Mucosa of descending colon (tissue), 3 donors: ENCODE measurements around the gene GPN1. TPM values are rescaled to one million over a fixed set of nuclear protein-coding genes. Genes with fewer than 3 reads are reported as not detected.

Source experiments
- ATAC-seq: fragments of 200-7000 bp; cut with Tn5 transposase; one replicate; pipeline ENCODE4 v1.9.1; 2020; ENCODE audit warnings: mild to moderate bottlenecking, moderate library complexity
- DNase-seq, 3 donors: peaks; one replicate each; pipeline ENCODE4 v3.0.0-alpha.2; 2020
- H3K36me3 ChIP-seq: fragments of 200-600 bp; one replicate; pipeline ENCODE4 v1.8.0; 2021; ENCODE audit warnings: low read depth, mild to moderate bottlenecking
- H3K4me1 ChIP-seq: fragments of 200-600 bp; one replicate; pipeline ENCODE4 v1.8.0; 2021; ENCODE audit warnings: low read depth, mild to moderate bottlenecking
- H3K4me3 ChIP-seq: fragments of 200-600 bp; one replicate; pipeline ENCODE4 v1.8.0; 2021; ENCODE audit warnings: mild to moderate bottlenecking
- H3K9me3 ChIP-seq: fragments of 200-600 bp; one replicate; pipeline ENCODE4 v1.8.0; 2021; ENCODE audit warnings: mild to moderate bottlenecking
- intact Hi-C, 2 donors: fragments of 100-400 bp; cut with DNase I in 1 of 2; cut with micrococcal nuclease in 1 of 2; formaldehyde crosslinking; loops; one replicate each; pipeline versions ENCODE4 v1.11.0 to v1.11.1; 2022; cut with DNase I, micrococcal nuclease
- total RNA-seq, 3 donors: library from RNA; stranded (reverse); fragmentation: NEBNext Ultra II Directional in 2 of 3; extraction: Animal tissue kit (Norgen Biotek cat#: 25700) in 2 of 3; gene quantifications; one replicate each; pipeline versions ENCODE4 v1.2.1 to v1.2.4, GENCODE V29; 2021 to 2023
- TF ChIP-seq, protein P1 (sequence below): fragments of 200-600 bp; IDR thresholded peaks from one replicate; pipeline ENCODE4 v1.8.0; 2022; ENCODE audit warnings: antibody characterized with exemption, mild to moderate bottlenecking
- donor health status: DM: no; HTN: no; CAD: no; lungs with moderate emphysema.
- donor health status: DM: no; HTN: no; CAD: no.
- donor health status: DM: no; HTN: yes; CAD: no.

The GPN1 gene
- total RNA-seq, 3 donors from 2014 or later: 23.3 to 27.8 (median 25.2) TPM

- Histone ChIP-seq H3K4me3 (no peak overlapping the region), H3K36me3 (no peaks in the 10 kb centered on the region), H3K9me3 (no peaks in the 10 kb centered on the region), H3K4me1 (no peaks in the 10 kb centered on the region)
- TF ChIP-seq, protein P1, sequence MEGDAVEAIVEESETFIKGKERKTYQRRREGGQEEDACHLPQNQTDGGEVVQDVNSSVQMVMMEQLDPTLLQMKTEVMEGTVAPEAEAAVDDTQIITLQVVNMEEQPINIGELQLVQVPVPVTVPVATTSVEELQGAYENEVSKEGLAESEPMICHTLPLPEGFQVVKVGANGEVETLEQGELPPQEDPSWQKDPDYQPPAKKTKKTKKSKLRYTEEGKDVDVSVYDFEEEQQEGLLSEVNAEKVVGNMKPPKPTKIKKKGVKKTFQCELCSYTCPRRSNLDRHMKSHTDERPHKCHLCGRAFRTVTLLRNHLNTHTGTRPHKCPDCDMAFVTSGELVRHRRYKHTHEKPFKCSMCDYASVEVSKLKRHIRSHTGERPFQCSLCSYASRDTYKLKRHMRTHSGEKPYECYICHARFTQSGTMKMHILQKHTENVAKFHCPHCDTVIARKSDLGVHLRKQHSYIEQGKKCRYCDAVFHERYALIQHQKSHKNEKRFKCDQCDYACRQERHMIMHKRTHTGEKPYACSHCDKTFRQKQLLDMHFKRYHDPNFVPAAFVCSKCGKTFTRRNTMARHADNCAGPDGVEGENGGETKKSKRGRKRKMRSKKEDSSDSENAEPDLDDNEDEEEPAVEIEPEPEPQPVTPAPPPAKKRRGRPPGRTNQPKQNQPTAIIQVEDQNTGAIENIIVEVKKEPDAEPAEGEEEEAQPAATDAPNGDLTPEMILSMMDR: no peak
- ATAC-seq (no peak), DNase-seq (no peak)
- intact Hi-C loops: no loop called here
Measured at GRCh38 chr2:27638037-27638637, 9.3 kb downstream of the GPN1 start.

DNA sequence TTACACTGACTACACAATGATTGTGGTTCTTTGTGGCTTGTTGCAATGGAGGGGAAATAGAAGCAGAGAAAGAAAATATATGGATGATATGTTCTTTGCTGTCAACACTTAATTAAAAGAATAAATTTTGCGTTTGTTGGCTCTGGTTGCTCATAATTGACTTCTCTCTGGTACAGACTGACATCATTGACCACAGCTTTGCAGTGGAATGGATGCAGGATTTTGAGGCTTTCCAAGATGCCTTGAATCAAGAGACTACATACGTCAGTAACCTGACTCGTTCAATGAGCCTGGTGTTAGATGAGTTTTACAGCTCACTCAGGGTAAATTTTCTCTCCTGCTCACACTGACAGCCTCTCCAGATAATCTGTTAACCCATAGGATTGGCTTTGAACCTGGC lies 9.9 kb downstream of the GPN1 start:
- Histone ChIP-seq H3K36me3 (no peaks in the 10 kb centered on the region), H3K4me1 (no peaks in the 10 kb centered on the region), H3K4me3 (no peak overlapping the region), H3K9me3 (no peaks in the 10 kb centered on the region)
- TF ChIP-seq, protein P1: no peak
- intact Hi-C loops: no loop called here
- DNase-seq: no peak
- no peak for ATAC-seq

- Histone ChIP-seq H3K4me3 (no peak overlapping the region), H3K9me3 (no peaks in the 10 kb centered on the region), H3K36me3 (no peaks in the 10 kb centered on the region), H3K4me1 (no peaks in the 10 kb centered on the region)
- no peak for DNase-seq
- intact Hi-C loops: no loop called here
- ATAC-seq: no peak
- TF ChIP-seq, protein P1: no peak
Measured at GRCh38 chr2:27640722-27641245, 11.9 kb downstream of the GPN1 start.

DNA sequence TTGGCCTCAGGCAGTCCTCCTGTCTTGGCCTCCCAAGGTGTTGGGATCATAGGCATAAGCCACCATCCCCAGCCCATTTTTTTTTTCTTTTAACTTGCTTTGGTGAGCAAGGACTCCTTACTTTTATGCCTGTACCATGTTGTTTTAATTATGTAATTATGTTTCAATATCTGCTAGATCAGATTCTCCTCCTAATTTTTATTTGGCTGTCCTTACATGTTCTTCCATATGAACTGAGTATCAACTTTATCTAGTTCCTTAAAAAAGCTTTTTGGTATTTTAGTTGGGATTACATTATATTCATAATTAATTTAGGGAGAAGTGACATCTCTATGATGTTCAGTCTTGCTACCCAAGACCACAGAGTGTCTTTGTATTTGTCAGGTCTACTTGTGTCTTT lies 16.3 kb downstream of the GPN1 start:
- Histone ChIP-seq H3K4me3 (no peak overlapping the region), H3K4me1 (no peaks in the 10 kb centered on the region), H3K9me3 (no peaks in the 10 kb centered on the region), H3K36me3 (no peaks in the 10 kb centered on the region)
- TF ChIP-seq, protein P1: no peak
- no peak for ATAC-seq
- intact Hi-C loops: no loop called here
- DNase-seq: no peak

- Histone ChIP-seq H3K36me3 (no peaks in the 10 kb centered on the region), H3K4me1 (no peaks in the 10 kb centered on the region), H3K9me3 (no peaks in the 10 kb centered on the region), H3K4me3 (no peak overlapping the region)
- DNase-seq (no peak), ATAC-seq (no peak)
- intact Hi-C loops: no loop called here
- TF ChIP-seq, protein P1: no peak
Measured at GRCh38 chr2:27647289-27647688, 18.4 kb downstream of the GPN1 start.
